Suppressor macrophage treated with lipopolysaccharide for 4 hours (primary cell): ENCODE measurements around the gene DYNC1H1.

Experiments used
- DNase-seq: peaks from one replicate; pipeline ENCODE4 v3.0.0-alpha.2; 2020

Gene DYNC1H1

DNA sequence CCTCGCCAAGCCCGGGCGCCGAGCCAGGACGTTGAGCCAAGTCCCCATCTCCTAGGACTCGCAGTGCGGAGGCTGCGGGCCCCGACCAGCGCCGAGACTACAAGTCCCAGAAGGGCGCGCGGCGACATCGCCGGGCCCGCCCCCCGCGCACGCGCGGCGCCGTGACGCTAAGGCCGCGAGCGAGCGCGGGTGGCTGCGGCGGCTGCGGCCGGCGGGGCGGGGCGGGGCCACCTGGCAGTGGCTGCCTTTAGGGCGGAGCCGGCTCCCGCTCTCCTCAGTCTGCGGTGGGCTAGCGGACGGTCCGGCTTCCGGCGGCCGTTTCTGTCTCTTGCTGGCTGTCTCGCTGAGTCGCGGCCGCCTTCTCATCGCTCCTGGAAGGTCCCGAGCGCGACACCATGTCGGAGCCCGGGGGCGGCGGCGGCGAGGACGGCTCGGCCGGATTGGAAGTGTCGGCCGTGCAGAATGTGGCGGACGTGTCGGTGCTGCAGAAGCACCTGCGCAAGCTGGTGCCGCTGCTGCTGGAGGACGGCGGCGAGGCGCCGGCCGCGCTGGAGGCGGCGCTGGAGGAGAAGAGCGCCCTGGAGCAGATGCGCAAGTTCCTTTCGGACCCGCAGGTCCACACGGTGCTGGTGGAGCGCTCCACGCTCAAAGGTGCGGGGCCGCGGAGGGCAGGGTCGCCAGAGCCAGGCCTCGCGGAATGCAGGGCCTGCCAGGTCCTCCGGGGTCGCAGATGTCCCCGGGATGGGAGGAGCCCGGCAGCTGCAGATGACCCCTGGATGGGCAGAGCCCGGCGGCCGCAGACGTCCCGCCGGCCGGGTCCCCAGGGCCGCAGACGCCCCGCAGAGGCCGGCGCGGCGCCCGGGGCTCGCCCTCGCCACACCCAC lies at the start of gene DYNC1H1:
Gene DYNC1H1, plus strand, starts transcription at position 277 of the 884 bp plus-strand sequence. Its CDS starts 119 bp downstream, at position 396.
- DNase-seq = peak; percentile 96

- DNase-seq = no peak
These were observed 48.2 kb upstream of the DYNC1H1 start for GRCh38 chr14:101915871-101916815.

- DNase-seq = no peak
These were observed 47.5 kb upstream of the DYNC1H1 start for GRCh38 chr14:101916816-101917412.

DNA sequence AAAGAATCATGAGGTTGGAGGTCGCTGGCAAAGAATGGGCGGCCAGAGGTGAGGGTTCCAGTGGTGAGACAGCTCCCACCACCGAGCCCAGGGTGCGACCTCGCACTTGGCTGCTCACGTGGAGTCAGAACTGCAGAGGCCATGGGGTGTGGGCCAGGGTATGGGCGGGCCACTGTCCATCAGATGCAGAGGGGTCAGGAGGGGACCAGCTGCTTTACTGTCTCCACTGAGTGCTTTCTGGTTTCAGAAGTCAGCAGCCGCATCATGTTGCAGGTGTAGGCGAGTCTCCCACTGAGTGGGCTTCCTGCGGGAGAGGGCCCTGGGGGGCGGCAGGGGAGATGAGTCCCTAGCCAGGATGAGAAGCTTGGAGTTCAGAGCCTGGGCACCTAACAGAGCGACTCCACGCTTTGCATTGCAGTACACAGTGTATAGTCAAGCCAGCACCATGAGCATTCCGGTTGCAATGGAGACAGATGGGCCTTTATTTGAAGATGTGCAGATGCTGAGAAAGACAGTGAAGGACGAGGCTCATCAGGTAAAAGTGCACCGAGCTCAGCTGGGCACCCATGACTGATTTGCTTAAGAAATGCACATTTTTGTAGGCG lies 46.9 kb upstream of the DYNC1H1 start:
- DNase-seq = no peak

DNA sequence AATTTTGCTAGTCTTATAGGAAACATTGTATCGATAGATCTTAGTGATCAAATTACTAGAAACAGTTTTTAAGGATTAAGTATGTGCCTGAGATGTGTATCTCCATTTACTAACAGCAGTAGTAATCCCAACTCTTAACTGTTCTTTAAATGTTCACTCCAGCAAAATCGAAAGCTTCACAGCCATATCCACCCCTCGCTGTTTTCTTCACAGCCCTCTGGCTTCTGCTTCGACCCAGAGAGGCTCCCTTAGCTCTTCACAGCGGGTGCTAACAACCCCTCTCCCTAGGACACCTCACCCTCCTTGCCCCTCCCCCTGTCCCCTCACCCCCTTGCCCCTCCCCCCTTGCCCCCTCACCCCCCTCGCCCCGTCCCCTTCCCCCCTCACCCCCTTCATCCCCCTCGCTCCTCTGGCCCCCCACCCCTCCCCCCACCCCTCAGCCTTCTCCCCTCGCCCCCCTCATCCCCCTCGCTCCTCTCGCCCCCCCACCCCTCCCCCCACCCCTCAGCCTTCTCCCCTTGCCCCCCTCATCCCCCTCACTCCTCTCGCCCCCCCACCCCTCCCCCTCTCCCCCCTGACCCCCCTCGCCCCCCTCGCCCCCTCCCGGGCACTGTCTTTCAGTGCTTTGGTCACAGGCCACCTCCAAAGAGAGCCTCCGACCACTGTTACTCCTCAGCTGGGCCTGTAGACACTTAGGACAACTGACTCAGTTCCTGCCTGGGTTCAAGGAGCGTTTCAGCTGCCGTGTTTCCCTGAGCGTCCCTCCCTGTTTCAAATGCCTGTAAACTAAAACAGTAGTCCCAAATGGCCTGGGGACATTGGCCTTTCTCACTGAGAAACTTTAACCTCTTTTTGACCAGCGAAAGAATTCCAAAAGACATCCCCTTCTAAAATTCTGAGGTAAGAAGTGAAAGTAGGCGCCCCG lies 46.0 kb upstream of the DYNC1H1 start:
- no peak for DNase-seq

GRCh38 chr14:101920271-101920670 lies 44.1 kb upstream of the DYNC1H1 start:
- DNase-seq = peak; percentile 52

DNA sequence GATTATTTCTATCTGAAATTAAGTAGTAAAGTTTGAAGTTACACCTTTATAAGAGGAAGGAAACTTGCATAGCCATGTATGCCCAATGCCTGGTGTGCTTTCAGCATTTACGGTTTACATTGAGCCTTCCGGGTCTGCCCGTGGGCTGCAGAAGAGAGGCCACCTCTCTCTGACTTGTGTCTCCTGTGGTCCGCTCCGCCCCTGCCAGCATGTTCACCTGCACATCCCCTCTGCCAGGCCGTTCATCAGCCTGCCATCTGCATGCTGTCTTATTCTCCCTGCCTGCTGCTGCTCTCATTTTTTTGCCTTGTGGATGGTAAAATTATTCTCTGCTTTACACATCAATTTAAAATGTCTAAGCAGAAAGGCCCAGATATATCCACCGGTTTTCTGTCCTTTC lies 41.5 kb upstream of the DYNC1H1 start:
- DNase-seq = no peak

- no peak for DNase-seq
These were observed 39.2 kb upstream of the DYNC1H1 start for GRCh38 chr14:101925152-101925551.

DNA sequence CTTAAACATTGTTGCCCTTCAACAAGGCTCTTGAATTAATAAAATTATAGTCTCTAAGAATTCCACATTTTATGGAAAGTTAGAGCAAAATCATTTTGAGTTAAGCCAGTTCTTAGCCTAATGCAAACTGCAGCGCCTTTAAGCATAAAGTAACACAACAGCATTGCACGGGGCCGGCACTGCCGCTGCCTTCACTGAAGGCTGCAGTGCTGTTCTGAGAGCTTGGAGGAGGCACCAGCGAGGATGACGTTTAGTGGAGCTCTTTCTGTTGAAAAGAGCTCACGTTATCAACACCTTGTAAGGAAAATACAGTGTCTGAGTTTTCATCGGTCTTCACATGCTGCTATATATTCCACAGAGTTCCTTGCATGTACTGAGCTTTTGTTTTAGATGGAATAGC lies 38.3 kb upstream of the DYNC1H1 start:
- DNase-seq = no peak

- DNase-seq = no peak
These were observed 37.8 kb upstream of the DYNC1H1 start for GRCh38 chr14:101926620-101927019.

DNA sequence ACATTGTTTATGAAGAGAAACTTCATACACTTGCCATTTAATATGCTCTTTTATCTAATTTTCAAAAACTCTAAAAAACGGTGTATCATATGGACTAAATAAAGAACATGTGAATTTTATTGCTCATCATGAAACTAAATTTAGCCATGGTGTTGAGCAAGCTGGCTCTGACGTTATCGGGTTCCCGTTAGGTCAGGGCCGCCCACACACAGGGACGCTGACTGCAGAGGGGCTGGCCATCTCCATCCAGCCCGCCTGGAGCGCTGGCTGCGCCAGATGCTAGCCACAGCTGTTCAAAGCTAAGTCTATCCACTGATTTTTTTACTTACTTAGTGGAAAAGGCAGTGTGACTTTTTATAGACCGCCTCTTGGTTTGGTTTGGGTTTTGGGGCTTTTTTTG lies 36.5 kb upstream of the DYNC1H1 start:
- peak; percentile 97 for DNase-seq

DNA sequence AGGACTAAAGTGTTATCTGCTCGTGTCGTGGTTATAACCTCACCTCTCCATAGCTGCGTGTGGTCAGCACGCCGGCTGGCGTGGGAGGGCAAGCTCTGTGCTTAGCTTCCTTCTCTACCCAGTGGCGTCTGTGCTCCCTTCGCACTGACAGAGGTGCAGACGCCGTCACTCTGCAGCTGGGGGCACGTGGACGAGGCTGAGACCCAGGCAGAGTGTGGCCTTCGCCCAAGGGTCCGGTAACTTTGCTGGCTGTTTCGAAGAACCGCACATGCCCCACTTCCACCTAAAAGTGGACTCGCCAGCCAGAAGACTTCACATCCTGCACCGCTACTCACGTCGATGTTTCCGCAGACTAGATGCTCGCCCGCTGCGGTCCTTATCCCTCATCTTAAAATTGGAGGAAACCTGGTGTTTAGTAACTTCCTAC lies 35.9 kb upstream of the DYNC1H1 start:
- DNase-seq = no peak

- no peak for DNase-seq
These were observed 35.3 kb upstream of the DYNC1H1 start for GRCh38 chr14:101929096-101929495.

GRCh38 chr14:101929946-101930345 lies 34.4 kb upstream of the DYNC1H1 start:
- no peak for DNase-seq

GRCh38 chr14:101932673-101933072 lies 31.7 kb upstream of the DYNC1H1 start:
- DNase-seq = no peak

GRCh38 chr14:101933209-101933608 lies 31.2 kb upstream of the DYNC1H1 start:
- DNase-seq = no peak

GRCh38 chr14:101934601-101935150 lies 29.7 kb upstream of the DYNC1H1 start:
- peak; percentile 55 for DNase-seq

- no peak for DNase-seq
These were observed 26.2 kb upstream of the DYNC1H1 start for GRCh38 chr14:101937926-101938767.

- peak; percentile 66 for DNase-seq
These were observed 24.7 kb upstream of the DYNC1H1 start for GRCh38 chr14:101939646-101940170.

DNA sequence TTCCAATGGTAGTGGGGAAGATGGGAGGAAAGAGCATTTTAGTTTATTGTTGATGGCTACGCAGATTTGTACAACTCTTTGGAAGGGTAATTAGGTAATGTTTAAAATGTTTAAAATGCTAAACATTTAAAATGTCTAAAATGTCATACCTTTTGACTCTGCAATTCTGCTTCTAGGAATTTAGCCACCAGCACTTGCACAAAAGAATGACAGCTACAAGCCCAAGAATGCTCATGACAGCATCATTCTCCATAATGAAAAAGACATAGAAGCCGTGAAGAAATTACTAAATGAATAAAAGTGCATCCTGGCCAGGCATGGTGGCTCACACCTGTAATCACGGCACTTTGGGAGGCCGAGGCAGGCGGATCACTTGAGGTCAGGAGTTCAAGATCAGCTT lies 19.9 kb upstream of the DYNC1H1 start:
- DNase-seq = no peak
